ENCODE data around the gene LCORL. TPM values are rescaled to one million over a fixed set of nuclear protein-coding genes. Genes with fewer than 3 reads are reported as not detected.
"Not testable (repeated sequence)": the region's sequence is repeated elsewhere in the genome, so short reads cannot be mapped to it uniquely, and the experiment has no call there.

The LCORL gene
- total RNA-seq, 1 experiment from 2014 or later, result 13.8 TPM

GRCh38 chr4:17865866-17866363 lies 155.6 kb downstream of the LCORL start:
- Histone ChIP-seq H3K9me3 (ENCODE audit: insufficient read depth, low read depth) (no peaks in the 10 kb centered on the region), H3K27ac (no peak overlapping the region), H3F3A (ENCODE audit: insufficient read depth, low read depth) (no peaks in the 10 kb centered on the region), H3K36me3 (ENCODE audit: low read depth) (no peaks in the 10 kb centered on the region), H4K20me1 (ENCODE audit: insufficient read depth) (no peaks in the 10 kb centered on the region), H3K4me3 (no peak overlapping the region), H3K4me1 (replicated peaks; ENCODE audit: insufficient read depth) (no peaks in the 10 kb centered on the region), H2AFZ (no peak overlapping the region), H3K79me2 (ENCODE audit: low read depth) (no peaks in the 10 kb centered on the region), H3K27me3 (ENCODE audit: insufficient read depth, low read depth) (no peaks in the 10 kb centered on the region), H3K9me2 (ENCODE audit: insufficient read depth) (no peaks in the 10 kb centered on the region), H3K4me2 (no peak overlapping the region)
- TF ChIP-seq CTCF (conservative IDR thresholded peaks at IDR 0.05), result no peak
- no peak for TF ChIP-seq EZH2 (IDR thresholded peaks at IDR 0.05; ENCODE audit: low read depth)
- CTCF ChIA-PET, result no interaction called here
- no TSS peak for BruUV-seq (replicated peaks)
- intact Hi-C loops (cut with micrococcal nuclease; ENCODE audit: unreplicated experiment), result no loop called here
- POLR2A ChIA-PET (ENCODE audit: unreplicated experiment), result no interaction called here
- no peak for DNase-seq

GRCh38 chr4:17861906-17862305 lies 159.6 kb downstream of the LCORL start:
- H3K27me3 ChIP-seq (ENCODE audit: insufficient read depth, low read depth); H3K4me2 ChIP-seq; H2AFZ ChIP-seq; DNase-seq; H3K79me2 ChIP-seq (ENCODE audit: low read depth); H3K9me3 ChIP-seq (ENCODE audit: insufficient read depth, low read depth); H3F3A ChIP-seq (ENCODE audit: insufficient read depth, low read depth); H3K27ac ChIP-seq; H3K4me1 ChIP-seq (replicated peaks; ENCODE audit: insufficient read depth); CTCF ChIA-PET; H4K20me1 ChIP-seq (ENCODE audit: insufficient read depth); H3K36me3 ChIP-seq (ENCODE audit: low read depth); H3K9me2 ChIP-seq (ENCODE audit: insufficient read depth); H3K4me3 ChIP-seq; intact Hi-C loops (cut with micrococcal nuclease; ENCODE audit: unreplicated experiment); BruUV-seq (replicated peaks); POLR2A ChIA-PET (ENCODE audit: unreplicated experiment): not testable (repeated sequence)

GRCh38 chr4:17859793-17860406 lies 161.7 kb downstream of the LCORL start:
- ChIA-PET CTCF (no interaction called here), POLR2A (ENCODE audit: unreplicated experiment) (no interaction called here)
- H3K4me1 ChIP-seq (replicated peaks; ENCODE audit: insufficient read depth), result no peaks in the 10 kb centered on the region
- H3K27me3 ChIP-seq (ENCODE audit: insufficient read depth, low read depth), result no peaks in the 10 kb centered on the region
- H3K27ac ChIP-seq, result no peak overlapping the region
- no peaks in the 10 kb centered on the region for H3K36me3 ChIP-seq (ENCODE audit: low read depth)
- H3K4me3 ChIP-seq, result no peak overlapping the region
- H3K79me2 ChIP-seq (ENCODE audit: low read depth), result no peaks in the 10 kb centered on the region
- H2AFZ ChIP-seq, result no peak overlapping the region
- H3K9me3 ChIP-seq (ENCODE audit: insufficient read depth, low read depth), result no peaks in the 10 kb centered on the region
- no peak for TF ChIP-seq CTCF (conservative IDR thresholded peaks at IDR 0.05)
- no peak for TF ChIP-seq EZH2 (IDR thresholded peaks at IDR 0.05; ENCODE audit: low read depth)
- no TSS peak for BruUV-seq (replicated peaks)
- H3K4me2 ChIP-seq, result no peak overlapping the region
- intact Hi-C loops (cut with micrococcal nuclease; ENCODE audit: unreplicated experiment), result no loop called here
- no peaks in the 10 kb centered on the region for H4K20me1 ChIP-seq (ENCODE audit: insufficient read depth)
- no peaks in the 10 kb centered on the region for H3F3A ChIP-seq (ENCODE audit: insufficient read depth, low read depth)
- DNase-seq, result no peak
- no peaks in the 10 kb centered on the region for H3K9me2 ChIP-seq (ENCODE audit: insufficient read depth)

- Histone ChIP-seq H3K9me3 (ENCODE audit: insufficient read depth, low read depth) (no peaks in the 10 kb centered on the region), H3K4me2 (no peak overlapping the region), H3K9me2 (ENCODE audit: insufficient read depth) (no peaks in the 10 kb centered on the region), H3K27ac (no peak overlapping the region), H3K36me3 (ENCODE audit: low read depth) (no peaks in the 10 kb centered on the region), H4K20me1 (ENCODE audit: insufficient read depth) (no peaks in the 10 kb centered on the region), H3K4me3 (no peak overlapping the region), H3F3A (ENCODE audit: insufficient read depth, low read depth) (no peaks in the 10 kb centered on the region), H3K27me3 (ENCODE audit: insufficient read depth, low read depth) (no peaks in the 10 kb centered on the region), H3K4me1 (replicated peaks; ENCODE audit: insufficient read depth) (no peaks in the 10 kb centered on the region), H2AFZ (no peak overlapping the region), H3K79me2 (ENCODE audit: low read depth) (no peaks in the 10 kb centered on the region)
- intact Hi-C loops (cut with micrococcal nuclease; ENCODE audit: unreplicated experiment), result no loop called here
- no TSS peak for BruUV-seq (replicated peaks)
- CTCF ChIA-PET, result no interaction called here
- no peak for DNase-seq
- POLR2A ChIA-PET (ENCODE audit: unreplicated experiment), result no interaction called here
- TF ChIP-seq CTCF (conservative IDR thresholded peaks at IDR 0.05) (no peak), EZH2 (IDR thresholded peaks at IDR 0.05; ENCODE audit: low read depth) (no peak)
Measured at GRCh38 chr4:17854036-17854435, 167.5 kb downstream of the LCORL start.

Data from PC-9 (cell line).